ENCODE results near the gene DNM1. TPM values are rescaled to one million over a fixed set of nuclear protein-coding genes. Genes with fewer than 3 reads are reported as not detected.

DNM1 gene
- total and polyA plus RNA-seq, 2 experiments from 2014 or later: 14.4 to 37.2 TPM

- Histone ChIP-seq H3K4me3 (no peak overlapping the region), H3K9me2 (replicated peaks; ENCODE audit: insufficient read depth) (no peaks in the 10 kb centered on the region), H3K9me3 (ENCODE audit: low read depth) (no peaks in the 10 kb centered on the region), H3K79me2 (no peaks in the 10 kb centered on the region), H3K4me2 (no peak overlapping the region), H2AFZ (no peak overlapping the region), H3K27me3 (no peaks in the 10 kb centered on the region), H3K27ac (no peak overlapping the region), H4K20me1 (ENCODE audit: insufficient read depth, poor library complexity, severe bottlenecking) (no peaks in the 10 kb centered on the region), H3K4me1 (ENCODE audit: insufficient read depth) (no peaks in the 10 kb centered on the region), H3K36me3 (replicated peaks; ENCODE audit: insufficient read depth, low read depth) (no peaks in the 10 kb centered on the region)
- DNase-seq (ENCODE audit: low spot score): no peak
- TF ChIP-seq EZH2 (IDR thresholded peaks at IDR 0.05; ENCODE audit: borderline replicate concordance): no peak
- TF ChIP-seq CTCF (IDR thresholded peaks at IDR 0.05; ENCODE audit: poor library complexity): no peak
- no peak for TF ChIP-seq EZH2phosphoT487 (IDR thresholded peaks at IDR 0.05; ENCODE audit: low read depth, severe bottlenecking, unreplicated experiment)
- 99% methylated on average over 10 of the region's 10 CpGs for WGBS (ENCODE audit: low lambda C conversion rate, missing lambda C conversion rate)
Measured at GRCh38 chr9:128163523-128164306, 39.5 kb upstream of the DNM1 start.

GRCh38 chr9:128164307-128164885 is 38.8 kb upstream of the DNM1 start:
- no peak overlapping the region for H3K27ac ChIP-seq
- no peaks in the 10 kb centered on the region for H3K79me2 ChIP-seq
- DNase-seq (ENCODE audit: low spot score): no peak
- no peaks in the 10 kb centered on the region for H3K36me3 ChIP-seq (replicated peaks; ENCODE audit: insufficient read depth, low read depth)
- H3K4me1 ChIP-seq (ENCODE audit: insufficient read depth): no peaks in the 10 kb centered on the region
- H3K4me2 ChIP-seq: no peak overlapping the region
- TF ChIP-seq CTCF (IDR thresholded peaks at IDR 0.05; ENCODE audit: poor library complexity): no peak
- TF ChIP-seq EZH2 (IDR thresholded peaks at IDR 0.05; ENCODE audit: borderline replicate concordance): no peak
- TF ChIP-seq EZH2phosphoT487 (IDR thresholded peaks at IDR 0.05; ENCODE audit: low read depth, severe bottlenecking, unreplicated experiment): no peak
- no peaks in the 10 kb centered on the region for H4K20me1 ChIP-seq (ENCODE audit: insufficient read depth, poor library complexity, severe bottlenecking)
- H3K9me3 ChIP-seq (ENCODE audit: low read depth): no peaks in the 10 kb centered on the region
- H2AFZ ChIP-seq: no peak overlapping the region
- H3K4me3 ChIP-seq: no peak overlapping the region
- no peaks in the 10 kb centered on the region for H3K27me3 ChIP-seq
- H3K9me2 ChIP-seq (replicated peaks; ENCODE audit: insufficient read depth): no peaks in the 10 kb centered on the region
- 94% methylated on average over 14 of the region's 14 CpGs for WGBS (ENCODE audit: low lambda C conversion rate, missing lambda C conversion rate)

- 93% methylated on average over 13 of the region's 18 CpGs for WGBS (ENCODE audit: low lambda C conversion rate, missing lambda C conversion rate)
- H2AFZ ChIP-seq: no peak overlapping the region
- H3K4me3 ChIP-seq: no peak overlapping the region
- no peaks in the 10 kb centered on the region for H3K9me3 ChIP-seq (ENCODE audit: low read depth)
- no peaks in the 10 kb centered on the region for H3K27me3 ChIP-seq
- H3K79me2 ChIP-seq: no peaks in the 10 kb centered on the region
- H3K27ac ChIP-seq: no peak overlapping the region
- no peak for DNase-seq (ENCODE audit: low spot score)
- no peaks in the 10 kb centered on the region for H4K20me1 ChIP-seq (ENCODE audit: insufficient read depth, poor library complexity, severe bottlenecking)
- H3K36me3 ChIP-seq (replicated peaks; ENCODE audit: insufficient read depth, low read depth): no peaks in the 10 kb centered on the region
- H3K4me2 ChIP-seq: no peak overlapping the region
- no peaks in the 10 kb centered on the region for H3K9me2 ChIP-seq (replicated peaks; ENCODE audit: insufficient read depth)
- no peaks in the 10 kb centered on the region for H3K4me1 ChIP-seq (ENCODE audit: insufficient read depth)
- TF ChIP-seq EZH2 (IDR thresholded peaks at IDR 0.05; ENCODE audit: borderline replicate concordance) (no peak), CTCF (IDR thresholded peaks at IDR 0.05; ENCODE audit: poor library complexity) (no peak), EZH2phosphoT487 (IDR thresholded peaks at IDR 0.05; ENCODE audit: low read depth, severe bottlenecking, unreplicated experiment) (no peak)
Measured at GRCh38 chr9:128166169-128166568, 37.0 kb upstream of the DNM1 start.
